Gastroesophageal sphincter (tissue), 4 donors: ENCODE results near the gene AKR1A1. TPM values are rescaled to one million over a fixed set of nuclear protein-coding genes. Genes with fewer than 3 reads are reported as not detected.
"Not testable (repeated sequence)": the region's sequence is repeated elsewhere in the genome, so short reads cannot be mapped to it uniquely, and the experiment has no call there.

Experiments used
- ATAC-seq: fragments of 150-250 bp; one replicate; pipeline ENCODE4 v1.9.1; 2016; ENCODE audit warnings: mild to moderate bottlenecking, moderate library complexity
- H3K27ac ChIP-seq, 4 donors: fragments of 200-600 bp; sonication (generic) in 3 of 4; 1 replicate in 3 of 4; 2 replicates in 1 of 4; pipeline ENCODE4 v1.5.1; 2016 to 2019
- H3K27me3 ChIP-seq: fragments of 200-600 bp; sonication (generic); one replicate; pipeline ENCODE4 v1.5.1; 2019
- H3K36me3 ChIP-seq, 2 donors: fragments of 200-600 bp; sonication (generic); one replicate each; pipeline ENCODE4 v1.5.1; 2019; ENCODE audit warnings: control low read depth in 1 of 2
- H3K4me1 ChIP-seq, 3 donors: fragments of 200-600 bp; sonication (generic); 1 replicate in 2 of 3; 2 replicates in 1 of 3; pipeline ENCODE4 v1.5.1; 2016 to 2019; ENCODE audit warnings: control low read depth in 2 of 3
- H3K4me3 ChIP-seq, 2 donors: fragments of 200-600 bp; sonication (generic); one replicate each; pipeline ENCODE4 v1.5.1; 2019; ENCODE audit warnings: mild to moderate bottlenecking in 1 of 2, moderate library complexity in 1 of 2
- H3K9me3 ChIP-seq, 3 donors: fragments of 200-600 bp; sonication (generic); one replicate each; pipeline ENCODE4 v1.5.1; 2017 to 2019; ENCODE audit warnings: control low read depth in 2 of 3
- CTCF ChIP-seq, 4 experiments: fragments of 200-600 bp in 2 of 4; fragments of 450-650 bp in 2 of 4; sonication (generic) in 1 of 4; IDR thresholded peaks; one replicate each; pipeline ENCODE4 v1.5.1; 2017 to 2019; ENCODE audit warnings: antibody characterized with exemption in 4 of 4, mild to moderate bottlenecking in 2 of 4, moderate library complexity in 2 of 4
- EP300 ChIP-seq: sonication (generic); formaldehyde crosslinking; IDR thresholded peaks from one replicate; pipeline ENCODE4 v1.6.1; 2017; ENCODE audit warnings: antibody characterized with exemption, mild to moderate bottlenecking
- POLR2A ChIP-seq, 2 donors: fragments of 450-650 bp; IDR thresholded peaks; one replicate each; pipeline ENCODE4 v1.6.1; 2017; ENCODE audit warnings: antibody characterized with exemption in 2 of 2, mild to moderate bottlenecking in 2 of 2, moderate library complexity in 1 of 2
- POLR2AphosphoS5 ChIP-seq: sonication (generic); formaldehyde crosslinking; IDR thresholded peaks from one replicate; pipeline ENCODE4 v1.6.1; 2017; ENCODE audit warnings: antibody characterized with exemption
- WGBS, 2 donors: methylation state at CpG; one replicate each; pipeline ENCODE4 v1.1.5; 2018; ENCODE audit warnings: low coverage in 1 of 2; 5-methylcytosine and 5-hydroxymethylcytosine counted together
- total RNA-seq, 4 donors: library from RNA; depleted of rRNA; stranded (reverse); fragments of >200 nt; gene quantifications; one replicate each; pipeline ENCODE4 v1.1.0, GENCODE V29; 2016

Gene AKR1A1
- total RNA-seq, 4 donors from 2014 or later, result 43.0 to 56.9 (median 46.5) TPM

GRCh38 chr1:45512641-45513054 is 38.0 kb upstream of the AKR1A1 start:
- Histone ChIP-seq H3K27me3 (no peaks in the 10 kb centered on the region), H3K36me3 (peaks cover 8 to 93% of the 10 kb centered on the region in 2 donors), H3K27ac (peak overlapping the region in 1 of 4 donors; percentile 19), H3K9me3 (no peaks in the 10 kb centered on the region), H3K4me3 (no peak overlapping the region), H3K4me1 (peaks cover 0 to 40% (median 0%) of the 10 kb centered on the region in 3 donors)
- 100% methylated on average over 1 of the region's 1 CpG for WGBS, 2 donors
- TF ChIP-seq EP300 (no peak), CTCF (IDR thresholded peaks at IDR 0.05) (peak; percentile 41 to 66 (median 56))
- ATAC-seq, result peak; percentile 52

GRCh38 chr1:45513532-45514260 is 36.9 kb upstream of the AKR1A1 start:
- H3K27me3 ChIP-seq, H3K9me3 ChIP-seq, H3K27ac ChIP-seq, ATAC-seq, H3K4me3 ChIP-seq: not testable (repeated sequence)
- WGBS, 2 donors, result 66 to 86% methylated on average over 3 to 8 of the region's 9 CpGs
- peaks cover 8 to 97% of the 10 kb centered on the region in 2 donors for H3K36me3 ChIP-seq
- peaks cover 0 to 37% (median 0%) of the 10 kb centered on the region in 3 donors for H3K4me1 ChIP-seq

DNA sequence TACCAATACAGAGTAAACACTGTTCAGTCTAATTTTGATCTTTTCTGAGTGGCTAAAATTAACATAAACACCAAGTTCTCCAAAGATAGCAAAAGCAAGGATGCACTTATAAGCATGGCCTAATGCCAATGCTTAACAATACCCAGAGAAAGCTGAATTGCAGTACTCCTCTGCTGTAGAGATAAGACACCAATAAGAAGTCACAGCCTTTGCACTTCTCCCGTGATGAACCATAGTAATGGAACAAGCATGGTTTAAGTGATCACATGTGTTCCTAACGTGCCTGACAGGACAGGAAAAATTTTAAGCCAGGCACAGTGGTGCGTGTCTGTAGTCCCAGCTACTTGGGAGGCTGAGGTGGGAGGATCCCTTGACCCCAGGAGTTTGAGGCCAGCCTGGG is 34.6 kb upstream of the AKR1A1 start:
- no peaks in the 10 kb centered on the region for H3K9me3 ChIP-seq
- TF ChIP-seq CTCF (IDR thresholded peaks at IDR 0.05) (no peak), EP300 (no peak), POLR2AphosphoS5 (no peak), POLR2A (IDR thresholded peaks at IDR 0.05) (no peak)
- no peak for ATAC-seq
- H3K4me1 ChIP-seq, result peaks cover 3 to 45% (median 6%) of the 10 kb centered on the region in 3 donors
- peaks cover 7 to 74% of the 10 kb centered on the region in 2 donors for H3K36me3 ChIP-seq
- peak overlapping the region in 1 of 4 donors; percentile 8 for H3K27ac ChIP-seq
- 20 to 31% methylated on average over 2 to 3 of the region's 3 CpGs for WGBS, 2 donors
- H3K27me3 ChIP-seq, result no peaks in the 10 kb centered on the region
- no peak overlapping the region for H3K4me3 ChIP-seq

DNA sequence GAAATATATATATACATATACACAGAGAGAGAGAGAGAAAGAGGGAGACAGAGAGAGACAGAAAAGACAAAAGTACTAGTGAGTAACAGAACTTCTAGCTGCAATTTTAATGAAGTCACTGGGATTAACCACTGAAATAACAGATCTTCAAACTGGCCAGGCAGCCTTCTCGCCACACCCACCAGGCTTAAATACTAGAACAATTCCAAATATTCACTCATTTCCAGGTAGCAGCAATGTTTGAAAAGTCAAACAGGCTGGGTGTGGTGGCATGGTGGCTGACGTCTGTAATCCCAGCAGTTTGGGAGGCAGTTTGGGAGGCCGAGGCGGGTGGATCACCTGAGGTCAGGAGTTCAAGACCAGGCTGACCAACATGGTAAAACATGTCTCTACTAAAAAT is 34.2 kb upstream of the AKR1A1 start:
- ATAC-seq, result no peak
- Histone ChIP-seq H3K9me3 (no peaks in the 10 kb centered on the region), H3K4me3 (no peak overlapping the region), H3K27me3 (no peaks in the 10 kb centered on the region), H3K27ac (peak overlapping the region in 2 of 4 donors; percentile 8 to 35), H3K4me1 (peaks cover 3 to 45% (median 6%) of the 10 kb centered on the region in 3 donors), H3K36me3 (peaks cover 6 to 70% of the 10 kb centered on the region in 2 donors)
- TF ChIP-seq CTCF (IDR thresholded peaks at IDR 0.05), result no peak
- TF ChIP-seq POLR2A (IDR thresholded peaks at IDR 0.05), result no peak
- TF ChIP-seq EP300, result no peak
- WGBS, 2 donors, result 96 to 100% methylated on average over 1 to 3 of the region's 4 CpGs

- not testable (repeated sequence) for H3K4me3 ChIP-seq, H3K9me3 ChIP-seq, H3K27me3 ChIP-seq, ATAC-seq
- peaks cover 3 to 55% (median 6%) of the 10 kb centered on the region in 3 donors for H3K4me1 ChIP-seq
- H3K27ac ChIP-seq, result peak overlapping the region in 1 of 4 donors; percentile 27
- WGBS, 2 donors, result 95% methylated on average over 2 of the region's 4 CpGs; no CpG with 5 or more reads in 1 of the 2 donors
- peaks cover 6 to 51% of the 10 kb centered on the region in 2 donors for H3K36me3 ChIP-seq
Measured at GRCh38 chr1:45518366-45518765, 32.3 kb upstream of the AKR1A1 start.

- peaks cover 3 to 55% (median 6%) of the 10 kb centered on the region in 3 donors for H3K4me1 ChIP-seq
- H3K27ac ChIP-seq, result peak overlapping the region in 2 of 4 donors; percentile 7 to 27
- ATAC-seq, result no peak
- no peak for TF ChIP-seq EP300
- TF ChIP-seq CTCF (IDR thresholded peaks at IDR 0.05), result no peak
- no peak for TF ChIP-seq POLR2AphosphoS5
- no peak for TF ChIP-seq POLR2A (IDR thresholded peaks at IDR 0.05)
- H3K4me3 ChIP-seq, result peak overlapping the region in 1 of 2 donors; percentile 98
- no peaks in the 10 kb centered on the region for H3K27me3 ChIP-seq
- H3K9me3 ChIP-seq, result no peaks in the 10 kb centered on the region
- H3K36me3 ChIP-seq, result peaks cover 6 to 46% of the 10 kb centered on the region in 2 donors
- WGBS, 2 donors, result 0% methylated on average over 1 of the region's 1 CpG
Measured at GRCh38 chr1:45518910-45519309, 31.7 kb upstream of the AKR1A1 start.

DNA sequence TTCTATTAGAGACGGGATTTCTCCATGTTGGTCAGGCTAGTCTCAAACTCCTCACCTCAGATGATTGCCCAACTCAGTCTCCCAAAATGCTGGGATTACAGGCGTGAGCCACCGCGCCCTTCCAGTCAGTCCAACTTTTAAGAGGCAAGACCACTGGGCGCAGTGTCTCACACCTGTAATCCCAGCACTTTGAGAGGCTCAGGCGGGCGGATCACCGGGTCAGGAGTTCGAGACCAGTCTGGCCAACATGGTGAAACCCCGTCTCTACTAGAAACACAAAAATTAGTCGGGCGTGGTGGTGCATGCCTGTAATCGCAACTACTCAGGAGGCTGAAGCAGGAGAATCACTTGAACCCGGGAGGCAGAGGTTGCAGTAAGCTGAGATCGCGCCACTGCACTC is 30.9 kb upstream of the AKR1A1 start:
- Histone ChIP-seq H3K4me1 (peaks cover 3 to 55% (median 6%) of the 10 kb centered on the region in 3 donors), H3K36me3 (peaks cover 4 to 37% of the 10 kb centered on the region in 2 donors), H3K27ac (peak overlapping the region in 1 of 4 donors; percentile 27), H3K4me3 (peak overlapping the region in 1 of 2 donors; percentile 98)
- WGBS, 2 donors, result 73 to 100% methylated on average over 1 to 6 of the region's 16 CpGs
- H3K9me3 ChIP-seq, H3K27me3 ChIP-seq, ATAC-seq: not testable (repeated sequence)
